GM12875 (cell line): ENCODE measurements around the gene GRIN3B.

Experiments
- H3K4me3 ChIP-seq: one replicate; pipeline ENCODE4 v1.5.1; 2011; ENCODE audit warnings: low read depth, low read length, control low read depth
- TF ChIP-seq, protein P1 (sequence below): IDR thresholded peaks from 2 replicates; pipeline ENCODE4 v1.5.1; 2011; ENCODE audit warnings: low read depth, mild to moderate bottlenecking, control low read depth, inconsistent platforms, low read length, moderate library complexity, borderline replicate concordance; ENCODE audit not compliant: insufficient read depth

GRIN3B gene

GRCh38 chr19:961866-962620 lies 38.2 kb upstream of the GRIN3B start:
- TF ChIP-seq, protein P1, sequence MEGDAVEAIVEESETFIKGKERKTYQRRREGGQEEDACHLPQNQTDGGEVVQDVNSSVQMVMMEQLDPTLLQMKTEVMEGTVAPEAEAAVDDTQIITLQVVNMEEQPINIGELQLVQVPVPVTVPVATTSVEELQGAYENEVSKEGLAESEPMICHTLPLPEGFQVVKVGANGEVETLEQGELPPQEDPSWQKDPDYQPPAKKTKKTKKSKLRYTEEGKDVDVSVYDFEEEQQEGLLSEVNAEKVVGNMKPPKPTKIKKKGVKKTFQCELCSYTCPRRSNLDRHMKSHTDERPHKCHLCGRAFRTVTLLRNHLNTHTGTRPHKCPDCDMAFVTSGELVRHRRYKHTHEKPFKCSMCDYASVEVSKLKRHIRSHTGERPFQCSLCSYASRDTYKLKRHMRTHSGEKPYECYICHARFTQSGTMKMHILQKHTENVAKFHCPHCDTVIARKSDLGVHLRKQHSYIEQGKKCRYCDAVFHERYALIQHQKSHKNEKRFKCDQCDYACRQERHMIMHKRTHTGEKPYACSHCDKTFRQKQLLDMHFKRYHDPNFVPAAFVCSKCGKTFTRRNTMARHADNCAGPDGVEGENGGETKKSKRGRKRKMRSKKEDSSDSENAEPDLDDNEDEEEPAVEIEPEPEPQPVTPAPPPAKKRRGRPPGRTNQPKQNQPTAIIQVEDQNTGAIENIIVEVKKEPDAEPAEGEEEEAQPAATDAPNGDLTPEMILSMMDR: no peak

DNA sequence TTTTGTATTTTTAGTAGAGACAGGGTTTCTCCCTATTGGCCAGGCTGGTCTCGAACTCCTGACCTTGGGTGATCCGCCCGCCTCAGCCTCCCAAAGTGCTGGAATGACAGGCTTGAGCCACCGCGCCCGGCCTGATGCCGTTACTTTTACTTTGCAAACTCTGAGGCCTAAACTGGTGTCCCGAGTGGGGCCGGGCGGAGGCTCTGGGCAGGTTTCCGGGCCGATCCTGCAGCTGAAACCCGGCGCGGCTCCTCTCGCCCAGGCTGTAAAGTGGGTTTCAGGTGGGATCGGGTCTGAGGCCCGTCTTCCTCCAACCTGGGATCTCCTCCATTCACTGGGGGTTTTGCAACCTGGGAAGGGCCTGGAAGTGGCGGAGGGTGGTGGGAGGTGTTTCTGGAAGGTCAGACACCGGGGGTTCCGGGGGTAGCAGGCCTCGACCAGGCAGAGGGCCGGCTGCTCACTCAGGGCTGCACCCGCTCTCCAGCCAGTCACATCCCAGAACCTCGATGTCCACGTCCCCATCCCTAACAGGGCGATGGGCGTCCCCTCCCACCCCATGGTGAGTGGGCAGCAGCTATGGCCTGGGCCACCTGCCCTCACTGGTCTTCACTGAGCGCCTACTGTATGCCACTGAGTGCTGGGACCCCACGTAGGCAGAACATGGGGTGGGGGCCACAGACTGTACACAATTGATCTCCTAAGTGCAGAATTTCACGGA lies 37.4 kb upstream of the GRIN3B start:
- H3K4me3 ChIP-seq: no peak overlapping the region
- TF ChIP-seq, protein P1: no peak

More at GRCh38 chr19:961866-962620, 38.2 kb upstream of the GRIN3B start:
- H3K4me3 ChIP-seq: no peak overlapping the region

DNA sequence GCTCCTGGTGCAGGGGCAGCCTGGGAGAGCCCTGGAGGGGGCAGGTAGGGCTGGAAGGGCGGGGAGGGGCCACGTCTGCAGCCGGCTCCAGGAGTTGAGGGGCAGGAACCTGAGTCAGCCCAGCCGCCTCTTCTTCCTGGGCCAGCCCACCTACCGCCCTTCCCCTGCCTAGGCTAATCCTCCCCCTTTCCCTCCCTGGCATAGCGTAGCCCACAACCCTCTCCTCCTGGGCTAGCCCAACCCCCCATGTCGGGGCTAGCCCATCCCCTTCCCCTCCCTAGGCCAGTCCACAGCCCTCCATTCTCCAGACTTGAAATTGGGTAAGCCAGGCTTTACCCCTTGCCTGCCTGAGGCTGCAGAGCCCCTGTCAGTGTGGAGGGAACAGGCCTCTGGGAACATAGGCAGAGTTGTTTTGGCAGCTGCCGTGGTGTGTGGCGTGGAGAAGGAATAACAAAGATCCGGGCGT lies 36.7 kb upstream of the GRIN3B start:
- no peak overlapping the region for H3K4me3 ChIP-seq
- TF ChIP-seq, protein P1: no peak

DNA sequence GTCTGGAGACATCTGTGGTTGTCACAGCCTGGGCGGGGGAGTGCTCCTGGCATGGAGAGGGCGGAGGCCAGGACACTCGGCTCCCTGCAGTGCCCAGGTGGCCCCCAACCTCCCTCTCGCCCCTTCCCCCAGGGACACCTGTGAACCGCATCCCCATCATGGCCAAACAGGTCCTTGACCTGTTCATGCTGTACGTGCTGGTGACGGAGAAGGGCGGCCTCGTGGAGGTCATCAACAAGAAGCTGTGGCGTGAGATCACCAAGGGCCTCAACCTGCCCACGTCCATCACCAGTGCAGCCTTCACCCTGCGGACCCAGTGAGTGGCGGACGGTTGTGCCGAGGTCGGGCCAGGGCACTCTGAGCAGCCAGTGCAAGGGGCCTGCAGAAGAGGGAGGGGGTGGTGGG lies 36.1 kb upstream of the GRIN3B start:
- H3K4me3 ChIP-seq: no peak overlapping the region
- TF ChIP-seq, protein P1: no peak

DNA sequence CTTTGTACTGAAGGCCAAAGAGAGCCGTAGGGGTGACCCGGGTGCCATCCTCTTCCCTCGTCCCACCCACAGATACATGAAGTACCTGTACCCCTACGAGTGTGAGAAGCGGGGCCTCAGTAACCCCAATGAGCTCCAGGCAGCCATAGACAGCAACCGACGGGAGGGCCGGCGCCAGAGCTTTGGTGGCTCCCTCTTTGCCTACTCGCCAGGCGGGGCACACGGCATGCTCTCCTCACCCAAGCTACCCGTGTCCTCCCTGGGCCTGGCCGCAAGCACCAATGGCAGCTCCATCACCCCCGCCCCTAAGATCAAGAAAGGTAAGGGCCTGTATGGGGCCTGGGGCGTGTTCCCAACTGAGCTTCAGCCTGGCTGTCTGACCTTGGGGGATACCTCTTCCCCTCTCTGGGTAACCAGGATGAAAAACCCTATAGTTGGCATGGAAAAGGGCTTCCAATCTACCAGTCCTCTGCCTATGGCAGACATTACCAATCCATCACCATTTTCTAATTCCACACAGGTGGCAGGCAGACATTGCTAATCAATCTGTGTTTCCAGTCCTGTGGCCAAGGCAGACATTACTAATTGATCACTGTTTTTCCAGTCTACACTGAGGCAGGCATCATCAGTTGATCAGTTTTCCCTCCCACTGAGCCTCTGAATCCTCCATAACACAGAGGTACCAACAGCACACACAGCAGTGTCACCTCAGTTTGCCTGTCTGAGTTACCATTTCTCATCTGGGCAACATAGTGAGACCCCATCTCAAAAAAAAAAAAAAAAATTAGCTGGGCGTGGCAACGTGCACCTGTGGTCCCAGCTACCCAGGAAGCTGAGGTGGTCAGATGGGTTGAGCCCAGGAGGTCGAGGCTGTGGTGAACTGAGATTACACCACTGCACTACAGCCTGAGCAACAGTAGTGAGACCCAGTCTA lies 35.2 kb upstream of the GRIN3B start:
- no peak overlapping the region for H3K4me3 ChIP-seq
- TF ChIP-seq, protein P1: no peak

DNA sequence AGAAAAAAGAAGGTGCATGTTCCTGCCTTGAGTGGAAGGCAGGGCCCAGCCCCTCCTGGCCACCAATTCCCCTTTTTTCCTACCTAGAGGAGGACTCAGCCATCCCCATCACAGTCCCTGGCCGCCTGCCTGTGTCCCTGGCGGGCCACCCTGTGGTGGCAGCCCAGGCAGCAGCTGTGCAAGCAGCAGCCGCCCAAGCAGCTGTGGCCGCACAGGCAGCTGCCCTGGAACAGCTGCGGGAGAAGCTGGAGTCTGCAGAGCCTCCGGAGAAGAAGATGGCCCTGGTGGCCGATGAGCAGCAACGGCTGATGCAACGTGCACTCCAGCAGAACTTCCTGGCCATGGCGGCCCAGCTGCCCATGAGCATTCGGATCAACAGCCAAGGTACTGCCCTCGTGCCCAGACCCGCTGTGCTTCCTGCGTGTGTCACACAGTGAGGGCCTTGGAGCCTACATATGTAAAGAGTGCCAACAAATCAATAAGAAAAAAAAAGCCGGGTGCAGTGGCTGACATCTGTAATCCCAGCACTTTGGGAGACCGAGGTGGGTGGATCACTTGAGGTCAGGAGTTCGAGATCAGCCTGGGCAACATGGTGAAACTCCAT lies 33.6 kb upstream of the GRIN3B start:
- TF ChIP-seq, protein P1: no peak
- no peak overlapping the region for H3K4me3 ChIP-seq
